Left colon (tissue), 2 donors: ENCODE results near the gene IVD. TPM values are rescaled to one million over a fixed set of nuclear protein-coding genes. Genes with fewer than 3 reads are reported as not detected.
A peak's percentile ranks its signal among the peaks of the same experiment; 100 is the strongest.

ENCODE experiments used
- ATAC-seq: fragments of 200-7000 bp; cut with Tn5 transposase; one replicate; pipeline ENCODE4 v1.9.1; 2020; ENCODE audit warnings: mild to moderate bottlenecking, moderate library complexity
- DNase-seq, 2 donors: peaks; one replicate each; pipeline ENCODE4 v3.0.0-alpha.2; 2020
- intact Hi-C, 2 donors: fragments of 100-400 bp; cut with DNase I in 1 of 2; cut with micrococcal nuclease in 1 of 2; formaldehyde crosslinking; loops; one replicate each; pipeline versions ENCODE4 v1.11.2 to v1.14.0; 2022; cut with DNase I, micrococcal nuclease
- total RNA-seq, 2 donors: library from RNA; stranded (reverse); fragmentation: NEBNext Ultra II Directional; extraction: Animal tissue kit (Norgen Biotek cat#: 25700); gene quantifications; one replicate each; pipeline ENCODE4 v1.2.1, GENCODE V29; 2021
- donor health status: DM: no; HTN: no; CAD: no.
- donor health status: DM: yes; HTN: yes; CAD: no.

The IVD gene
- total RNA-seq, 2 donors from 2014 or later = 68.8 to 71.5 TPM

DNA sequence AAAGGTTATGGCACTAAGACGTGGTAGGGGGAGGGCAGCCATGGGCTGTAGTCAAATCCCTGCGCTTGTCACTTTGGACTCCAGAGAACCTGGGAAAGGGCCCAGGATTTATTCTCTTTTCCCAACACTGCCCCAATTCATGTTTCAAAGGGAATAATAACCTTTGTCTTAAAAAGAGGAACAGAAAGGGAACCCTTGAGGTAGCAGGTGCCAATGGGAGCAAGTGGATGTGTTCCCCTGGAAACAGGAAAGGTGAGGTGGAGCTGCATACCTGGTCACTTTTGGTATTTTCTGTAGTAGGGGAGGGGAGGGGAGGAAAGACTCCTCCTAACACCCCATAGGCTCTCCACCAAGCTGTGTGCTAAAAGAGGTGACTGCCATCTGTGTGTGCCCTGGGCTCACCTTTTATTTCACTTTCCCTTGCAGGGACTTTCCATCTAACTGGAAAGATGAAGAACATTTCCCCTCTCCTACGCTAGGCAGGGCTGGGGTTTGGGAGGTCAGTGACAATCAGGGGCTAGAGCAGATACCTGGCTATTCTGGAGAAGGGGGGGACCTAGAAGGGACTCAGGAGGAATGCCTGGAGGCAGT, 59.1 kb downstream of the IVD start:
- ATAC-seq = no peak
- intact Hi-C loops = no loop called here
- no peak for DNase-seq

DNA sequence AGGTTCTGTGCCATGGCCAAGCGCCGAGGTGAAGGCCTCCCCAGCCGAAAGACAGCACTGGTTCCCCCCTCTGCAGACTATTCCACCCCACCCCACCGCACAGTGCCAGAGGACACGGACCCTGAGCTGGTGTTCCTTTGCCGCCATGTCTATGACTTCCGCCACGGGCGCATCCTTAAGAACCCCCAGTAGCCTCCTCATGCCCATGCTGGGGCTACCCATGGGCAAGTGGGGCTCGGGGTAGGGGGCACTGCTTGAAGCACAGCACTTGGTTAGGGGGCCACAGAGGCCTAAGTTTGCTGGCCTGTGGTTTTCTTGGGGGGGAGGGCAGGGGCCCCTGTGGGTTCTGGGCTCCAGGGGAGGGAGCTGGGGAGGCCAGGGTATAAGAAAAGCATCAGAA, 60.3 kb downstream of the IVD start:
- no peak for DNase-seq
- no peak for ATAC-seq
- intact Hi-C loops = no loop called here

DNA sequence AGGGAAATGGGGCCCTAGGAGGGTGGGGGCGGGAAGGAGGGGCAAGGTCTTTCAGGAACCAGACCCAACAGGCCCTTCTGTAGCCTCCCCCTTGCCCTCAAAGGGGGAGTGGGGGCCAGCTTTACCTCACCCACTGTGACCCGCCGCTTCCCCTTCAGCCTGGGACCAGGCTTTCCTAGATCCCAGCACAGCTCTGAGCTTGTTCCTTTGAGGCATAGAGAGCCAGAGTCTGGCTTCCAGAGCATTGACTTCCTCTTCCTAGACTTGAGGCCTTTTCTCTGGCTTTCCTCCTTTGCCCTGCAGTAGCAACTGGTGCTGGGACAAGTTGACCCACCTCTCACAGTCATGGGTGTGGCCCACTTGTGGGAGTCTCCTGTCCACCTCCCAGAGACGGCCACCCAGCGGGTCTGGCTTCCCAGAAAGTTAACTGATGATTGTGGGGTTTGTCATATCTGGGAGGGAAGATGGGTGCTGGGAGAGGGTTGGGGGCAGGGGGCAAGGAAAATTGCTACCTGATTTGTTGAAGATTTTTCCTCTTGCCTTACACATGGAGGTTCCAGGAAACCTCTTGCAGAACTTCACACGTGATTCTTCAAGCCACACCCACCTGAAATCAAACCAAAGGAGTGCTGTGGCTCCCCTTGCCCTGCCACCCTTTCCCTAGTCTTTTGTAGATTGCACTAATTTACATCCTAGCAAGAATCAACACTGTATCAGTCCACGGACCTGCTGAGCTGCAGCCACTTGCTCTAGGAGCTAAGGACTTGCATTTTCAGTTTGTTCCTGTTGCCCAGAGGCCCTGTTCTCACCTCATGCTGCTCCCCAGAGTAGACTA, 61.0 kb downstream of the IVD start:
- ATAC-seq (peak; percentile 19), DNase-seq (no peak)
- intact Hi-C loops = no loop called here

DNA sequence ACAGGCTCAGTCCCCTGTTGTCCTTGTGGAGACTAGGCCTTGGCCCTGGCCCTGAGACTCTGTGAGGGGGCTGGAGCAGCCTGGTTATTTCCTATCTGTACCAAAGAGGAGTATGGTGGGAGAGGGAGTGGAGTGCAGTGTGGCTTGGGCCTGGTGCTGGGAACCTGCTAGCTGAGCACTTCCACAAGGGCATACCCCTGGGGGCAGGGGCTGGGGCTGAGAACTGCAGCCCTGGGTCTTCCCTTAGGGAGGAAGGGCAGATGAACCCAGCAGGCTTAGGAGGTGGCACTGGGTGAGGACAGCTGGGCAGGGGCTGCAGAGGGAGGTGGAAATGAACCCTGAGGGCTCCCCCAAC, 61.6 kb downstream of the IVD start:
- ATAC-seq (no peak), DNase-seq (no peak)
- intact Hi-C loops = no loop called here

DNA sequence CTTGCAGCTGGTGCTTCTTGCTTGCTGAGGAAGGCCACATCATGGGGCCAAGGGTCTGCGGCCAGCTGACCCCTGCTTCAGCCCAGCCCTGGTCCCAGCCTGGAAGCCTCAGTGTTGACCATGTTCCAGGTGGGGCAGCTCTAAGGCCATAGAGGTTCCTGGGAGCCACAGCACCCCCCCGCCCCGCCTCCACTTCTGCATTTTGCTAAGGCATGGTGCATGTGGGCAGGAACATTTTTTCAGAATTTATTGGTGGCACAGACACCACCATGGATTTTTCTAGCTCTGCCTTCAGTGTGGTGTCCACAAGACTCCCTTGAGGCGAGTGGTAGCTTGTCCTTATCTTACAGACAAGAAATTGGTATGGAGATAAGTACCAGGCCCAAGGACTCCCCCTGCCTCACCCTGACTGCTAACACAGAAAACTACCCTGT, 63.3 kb downstream of the IVD start:
- DNase-seq = no peak
- ATAC-seq = no peak
- intact Hi-C loops = no loop called here

DNA sequence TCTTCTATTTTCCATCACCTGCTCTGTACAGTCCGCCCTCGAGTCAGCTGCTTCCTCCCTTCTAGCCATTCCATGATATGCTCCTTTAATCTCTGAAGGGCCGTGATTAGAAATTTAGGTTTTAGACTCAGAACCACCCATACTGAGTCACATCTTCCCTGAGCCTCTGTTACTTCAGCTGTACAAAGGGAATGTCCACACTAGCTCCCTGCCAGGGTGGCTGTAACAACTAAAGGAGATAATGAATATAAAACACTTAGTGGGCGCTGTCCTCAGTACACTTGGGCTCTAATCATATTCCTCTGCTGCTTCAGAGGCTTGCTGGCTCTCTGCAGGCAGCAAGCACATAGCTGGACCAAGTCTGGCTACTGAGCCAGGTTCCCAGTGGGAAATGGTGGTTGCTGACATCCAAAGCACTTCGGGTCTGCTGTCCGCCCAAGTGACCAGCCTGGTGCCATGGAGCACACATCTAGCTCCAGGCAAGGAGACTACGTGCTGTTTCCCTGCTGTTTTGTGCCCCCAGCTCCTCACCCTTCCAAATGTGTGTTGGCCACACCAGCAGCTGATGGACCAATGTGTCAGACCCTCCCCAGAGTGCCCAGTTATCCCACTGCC, 64.3 kb downstream of the IVD start:
- no peak for ATAC-seq
- intact Hi-C loops = no loop called here
- DNase-seq = no peak

DNA sequence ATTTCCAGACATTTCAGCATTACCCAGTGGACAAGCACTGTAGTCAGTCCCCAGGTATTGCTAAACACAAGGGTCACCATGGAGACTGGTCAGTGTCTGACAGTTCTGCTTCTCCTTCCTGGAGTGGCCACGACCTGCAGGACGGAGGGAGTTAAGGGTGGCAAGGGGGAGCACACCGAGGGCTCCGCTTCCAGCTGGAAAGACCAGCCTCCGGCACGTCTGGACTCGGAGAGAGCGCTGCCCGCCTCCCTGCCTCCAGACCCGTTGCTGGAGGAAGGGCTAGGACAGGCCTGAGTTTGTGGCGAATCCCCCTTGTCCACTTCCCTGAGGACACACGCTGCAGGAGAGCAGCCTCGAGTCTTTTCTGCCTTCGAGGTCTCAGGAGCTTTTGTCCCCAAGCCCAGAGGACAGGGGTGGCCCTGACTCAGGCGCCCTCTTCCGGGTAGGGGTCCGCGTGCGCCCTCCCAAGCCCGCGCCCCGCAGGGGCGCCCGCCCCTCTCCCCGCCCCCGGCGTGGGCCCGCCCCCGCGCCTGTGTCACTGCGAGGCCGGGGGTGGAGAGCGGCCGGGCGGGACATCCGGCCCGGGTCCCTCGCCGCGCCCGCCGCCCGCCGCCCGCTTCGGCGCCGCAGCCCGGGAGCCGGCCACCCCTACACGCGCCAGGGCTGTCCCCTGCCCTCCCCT, 65.0 kb downstream of the IVD start, which contains the start of gene CHST14:
Gene CHST14 (plus strand): TSS at position 562 of the 682 bp plus-strand sequence. CDS start 230 bp downstream, outside the sequence.
- ATAC-seq = peak; percentile 84
- intact Hi-C loops = no loop called here

More for the DNA sequence above, 65.0 kb downstream of the IVD start, which contains the start of gene CHST14:
- peak in 1 of 2 donors; percentile 69 for DNase-seq

Other genes with a start within 250 kb of the IVD start
- 10 to 100 TPM in 1 of 2 donors, 1 to 10 TPM in 1; 2.9 to 10.4 TPM for gene BUB1B, start 244.7 kb upstream of the IVD start, total RNA-seq
- 1 to 10 TPM; 2.5 to 3.2 TPM for gene PAK6, start 166.7 kb upstream of the IVD start, total RNA-seq
- not detected for gene ANKRD63, start 122.7 kb upstream of the IVD start, total RNA-seq
- 10 to 100 TPM in 1 of 2 donors, 1 to 10 TPM in 1; 6.0 to 11.2 TPM for gene PLCB2, start 97.9 kb upstream of the IVD start, total RNA-seq
- gene INAFM2, start 82.1 kb upstream of the IVD start, total RNA-seq = 10 to 100 TPM; 18.1 to 26.9 TPM
- 10 to 100 TPM; 28.1 to 43.5 TPM for gene CCDC9B, start 64.9 kb upstream of the IVD start, total RNA-seq
- 1,000 to 10,000 TPM; 3,013 to 3,634 TPM for gene PHGR1, start 54.8 kb upstream of the IVD start, total RNA-seq
- gene DISP2, start 47.6 kb upstream of the IVD start, total RNA-seq = 10 to 100 TPM in 1 of 2 donors, 1 to 10 TPM in 1; 8.3 to 13.7 TPM
- gene KNSTRN, start 23.1 kb upstream of the IVD start, total RNA-seq = 10 to 100 TPM in 1 of 2 donors, 1 to 10 TPM in 1; 6.7 to 10.8 TPM
- 10 to 100 TPM; 20.9 to 27.2 TPM for gene BAHD1, start 35.2 kb downstream of the IVD start, total RNA-seq
- gene CHST14, start 65.2 kb downstream of the IVD start, total RNA-seq = 1 to 10 TPM; 2.5 to 5.1 TPM
- gene CCDC32, start 159.2 kb downstream of the IVD start, total RNA-seq = 10 to 100 TPM; 22.6 to 25.0 TPM
- 1 to 10 TPM; 9.0 to 9.9 TPM for gene RPUSD2, start 163.5 kb downstream of the IVD start, total RNA-seq
- 1 to 10 TPM; 2.4 to 8.0 TPM for gene KNL1, start 188.5 kb downstream of the IVD start, total RNA-seq